ENCODE results near the gene HES2.
"Not testable (repeated sequence)": the region's sequence is repeated elsewhere in the genome, so short reads cannot be mapped to it uniquely, and the experiment has no call there.

HES2 gene

GRCh38 chr1:6435129-6435528, 15.4 kb upstream of the HES2 start:
- peak; percentile 61 for DNase-seq

- DNase-seq: peak; percentile 49
These were observed 14.5 kb upstream of the HES2 start for GRCh38 chr1:6434186-6434585.

GRCh38 chr1:6431645-6432579, 12.2 kb upstream of the HES2 start:
- peak; percentile 28 for DNase-seq

- peak; percentile 51 for DNase-seq
These were observed 10.1 kb upstream of the HES2 start for GRCh38 chr1:6429660-6430411.

GRCh38 chr1:6428453-6428852, 8.7 kb upstream of the HES2 start:
- DNase-seq: not testable (repeated sequence)

GRCh38 chr1:6427441-6428390, 8.0 kb upstream of the HES2 start:
- no peak for DNase-seq

GRCh38 chr1:6426972-6427350, 7.2 kb upstream of the HES2 start:
- DNase-seq: no peak

- no peak for DNase-seq
These were observed 6.7 kb upstream of the HES2 start for GRCh38 chr1:6426277-6426971.

- no peak for DNase-seq
These were observed 5.9 kb upstream of the HES2 start for GRCh38 chr1:6425658-6426057.

GRCh38 chr1:6424619-6425593, 5.2 kb upstream of the HES2 start, which contains the start of gene ESPN:
Gene ESPN, plus strand, starts transcription at chr1:6424776. Its CDS starts 180 bp downstream, at chr1:6424956.
- DNase-seq: peak; percentile 46

- DNase-seq: peak; percentile 55
These were observed 4.4 kb upstream of the HES2 start for GRCh38 chr1:6424000-6424565.

GRCh38 chr1:6423321-6423999, 3.7 kb upstream of the HES2 start:
- DNase-seq: peak; percentile 65

GRCh38 chr1:6421266-6421665, 1.5 kb upstream of the HES2 start:
- no peak for DNase-seq

GRCh38 chr1:6420454-6421042, 829 bp upstream of the HES2 start:
- peak; percentile 61 for DNase-seq

GRCh38 chr1:6419397-6419803, 319 bp downstream of the HES2 start:
- no peak for DNase-seq

- DNase-seq: peak; percentile 47
These were observed 887 bp downstream of the HES2 start for GRCh38 chr1:6418668-6419396.

GRCh38 chr1:6417961-6418667, 1.6 kb downstream of the HES2 start:
- DNase-seq: no peak

- DNase-seq: no peak
These were observed 2.8 kb downstream of the HES2 start for GRCh38 chr1:6416906-6417305.
